COR-L47 (cell line): ENCODE results near the gene TNIP2.
"Not testable (repeated sequence)": the region's sequence is repeated elsewhere in the genome, so short reads cannot be mapped to it uniquely, and the experiment has no call there.

ENCODE experiments used
- DNase-seq: peaks from one replicate; lab custom pipeline; 2025; lab: John Stamatoyannopoulos, UW

TNIP2 gene

DNA sequence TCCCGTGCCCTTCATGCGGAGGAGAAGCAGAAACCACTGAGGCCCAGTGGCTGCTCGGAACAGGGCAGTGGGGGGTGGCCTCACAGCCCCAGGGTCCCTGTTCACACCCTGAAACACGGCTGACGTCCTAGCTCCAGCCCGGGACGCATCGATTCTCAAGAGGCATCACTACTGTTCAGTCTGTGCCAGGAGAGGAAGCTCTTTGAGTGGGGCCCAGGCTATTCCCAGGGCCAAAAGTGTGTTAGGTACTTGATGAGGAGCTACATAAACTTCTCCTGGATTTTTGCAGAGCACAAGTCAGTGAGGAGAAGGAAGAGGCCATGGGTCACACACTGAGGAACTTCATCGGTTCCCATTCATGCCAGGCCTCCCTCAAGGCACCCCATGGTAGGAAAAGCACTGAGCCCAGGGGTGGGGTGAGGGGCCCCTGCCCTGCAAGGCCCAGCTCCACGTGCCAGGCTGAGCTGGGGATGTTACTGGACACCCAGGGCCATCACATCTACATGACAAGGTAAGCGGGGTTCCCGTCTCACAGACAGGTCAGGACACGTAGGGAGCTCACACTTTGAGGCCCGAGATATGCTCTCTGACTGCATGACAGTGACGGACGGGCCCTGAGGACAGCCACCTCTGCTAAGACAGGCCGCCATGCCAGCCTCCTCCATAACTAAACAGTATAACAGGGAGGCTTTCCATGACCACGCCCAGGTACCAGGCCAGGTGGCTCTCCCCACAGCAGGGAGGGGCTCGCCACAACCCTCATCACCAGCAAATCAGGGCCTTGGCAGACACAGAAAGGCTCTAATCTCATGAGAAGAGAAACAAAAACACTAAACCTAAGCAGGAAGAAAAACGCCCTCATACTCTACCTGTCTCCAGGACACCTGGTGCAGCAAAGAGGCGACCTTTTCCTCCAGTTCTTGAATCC lies 12.4 kb downstream of the TNIP2 start:
- no peak for DNase-seq

DNA sequence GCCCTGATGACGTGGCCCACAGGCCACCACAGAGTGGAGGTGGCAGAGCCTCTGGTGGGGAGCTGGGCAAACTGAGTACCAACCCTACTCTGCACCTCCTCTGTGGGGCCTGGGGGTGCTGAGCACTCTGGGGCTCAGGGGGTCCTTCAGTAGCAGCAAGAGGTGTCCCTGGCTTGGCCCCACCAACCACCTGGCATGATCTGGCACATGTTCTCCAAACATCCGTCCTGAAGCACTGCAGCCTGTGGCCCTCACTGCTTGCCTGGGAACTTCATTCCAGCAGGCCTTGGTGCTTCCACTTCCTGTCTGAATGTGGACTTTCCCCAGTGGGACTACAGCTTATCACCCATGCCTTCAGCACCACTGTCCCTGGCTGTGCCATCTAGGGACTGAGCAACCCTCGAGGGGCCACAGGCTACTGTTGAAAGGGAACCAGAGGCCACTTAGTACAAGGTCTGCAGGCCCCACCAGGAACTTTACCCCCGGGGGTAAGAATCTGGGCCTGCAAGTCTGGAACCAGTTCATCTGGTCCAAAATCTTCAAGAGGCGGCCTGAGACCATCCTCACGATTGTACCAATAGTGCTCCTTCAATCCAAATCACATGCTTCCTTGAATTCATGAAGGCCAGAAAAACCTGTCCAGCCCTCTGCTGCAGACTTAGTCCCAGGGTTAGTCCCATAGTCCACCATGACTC lies 13.2 kb downstream of the TNIP2 start:
- DNase-seq, result no peak

DNA sequence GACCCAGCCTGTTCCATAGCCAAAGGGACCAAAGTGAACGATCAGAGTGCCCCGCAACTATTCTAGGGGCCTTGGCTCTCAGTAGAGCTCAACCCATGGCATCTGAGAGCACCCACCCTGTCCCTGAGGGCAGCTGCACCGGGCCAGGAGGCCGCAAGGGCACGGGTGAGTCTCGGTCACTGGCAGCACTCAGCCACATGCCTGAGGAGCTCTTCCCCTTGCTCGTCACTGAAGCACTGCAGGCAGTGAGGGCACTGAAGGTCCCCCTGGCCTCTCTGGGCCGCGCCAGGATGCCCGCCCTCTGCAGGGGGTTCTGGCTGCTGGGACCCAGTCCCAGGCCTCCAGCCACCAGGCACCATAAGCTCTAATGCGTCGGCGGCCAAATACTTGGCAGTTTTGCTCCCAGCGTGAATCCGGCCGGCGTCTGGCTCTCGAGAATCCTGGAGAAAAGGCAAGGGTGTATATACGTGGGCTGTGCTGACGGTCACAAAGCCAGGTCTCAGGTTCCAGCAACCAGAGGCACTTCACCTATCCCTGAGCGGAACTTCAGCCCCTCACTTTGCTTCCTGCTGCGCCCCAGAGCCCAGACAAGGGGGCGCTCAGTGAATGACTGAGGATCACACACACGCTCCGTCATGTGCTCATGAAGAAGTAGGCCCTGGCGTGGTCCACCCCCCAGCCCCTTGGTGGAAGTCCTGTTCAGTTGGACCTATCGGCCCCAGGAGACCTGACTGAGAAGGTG lies 13.9 kb downstream of the TNIP2 start:
- no peak for DNase-seq

DNA sequence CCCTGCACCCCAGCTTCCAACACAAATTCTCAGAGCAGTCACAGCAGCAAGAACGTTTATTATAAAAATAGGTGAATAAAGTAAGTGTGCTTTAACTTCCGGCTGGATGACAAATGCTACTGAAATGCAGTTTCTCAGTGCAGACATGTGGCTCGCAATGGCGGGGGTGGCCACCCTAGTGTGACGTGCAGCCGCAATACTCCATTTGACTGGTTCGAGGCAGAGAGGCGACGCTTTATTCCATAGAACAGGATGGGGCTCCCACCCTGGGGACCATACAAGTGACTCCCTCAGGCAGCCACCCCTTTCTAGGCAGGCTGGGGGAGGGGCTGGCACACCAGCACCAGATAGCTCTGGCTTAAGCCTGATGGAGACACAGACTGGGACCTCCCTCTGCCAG lies 14.5 kb downstream of the TNIP2 start:
- DNase-seq, result no peak

DNA sequence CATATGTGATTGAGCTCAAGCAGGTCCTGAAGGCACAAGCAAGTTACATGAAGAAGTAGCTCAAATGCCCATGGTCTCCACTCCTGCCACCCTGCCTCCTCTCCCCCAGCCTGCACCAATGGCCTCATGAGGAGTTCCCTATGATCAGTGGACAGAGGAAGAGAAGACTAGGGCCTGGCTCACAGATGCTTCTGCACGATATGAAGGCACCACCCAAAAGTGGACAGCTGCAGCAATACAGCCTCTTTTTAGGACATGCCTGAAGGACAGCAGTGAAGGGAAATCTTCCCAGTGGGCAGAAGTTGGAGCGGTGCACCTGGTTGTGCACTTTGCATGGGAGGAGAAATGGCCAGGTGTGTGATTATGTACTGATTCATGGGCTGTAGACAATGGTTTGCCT lies 17.8 kb downstream of the TNIP2 start:
- not testable (repeated sequence) for DNase-seq

DNA sequence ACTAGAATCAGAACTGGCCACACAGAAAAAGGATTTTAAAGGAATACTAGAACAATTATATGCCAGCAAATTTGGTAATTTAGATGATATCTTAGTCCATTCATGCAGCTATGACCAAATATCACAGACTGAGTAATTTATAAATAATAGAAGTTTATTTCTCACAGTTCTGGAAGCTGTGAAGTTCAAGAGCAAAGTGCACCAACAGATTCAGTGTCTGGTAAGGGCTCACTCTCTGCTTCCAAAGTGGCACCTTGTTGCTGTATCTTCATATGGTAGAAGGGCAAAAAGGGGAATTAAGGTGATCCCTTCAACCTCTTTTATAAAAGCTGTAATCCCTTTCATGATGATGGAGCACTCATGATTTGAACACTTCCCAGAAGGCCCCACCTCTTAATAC lies 20.3 kb downstream of the TNIP2 start:
- no peak for DNase-seq

DNA sequence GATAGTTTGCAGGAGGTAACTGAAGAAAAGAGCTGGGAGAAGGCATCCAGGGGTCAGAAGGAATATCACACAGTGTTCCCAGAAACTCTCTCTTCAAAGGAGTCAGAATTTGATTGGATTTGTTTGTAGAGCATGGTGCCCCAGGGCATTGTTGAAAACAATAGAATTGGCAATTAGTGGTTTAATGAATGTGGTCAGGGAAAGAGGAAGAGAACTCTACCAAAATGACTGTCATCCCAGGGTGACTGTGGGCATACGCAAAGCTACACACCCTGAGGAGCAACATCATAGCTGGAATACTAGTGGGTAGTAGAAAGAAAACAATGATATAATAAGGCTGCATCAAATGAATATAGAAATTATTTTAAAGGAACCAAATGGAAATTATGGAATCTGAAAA lies 21.5 kb downstream of the TNIP2 start:
- DNase-seq, result no peak

DNA sequence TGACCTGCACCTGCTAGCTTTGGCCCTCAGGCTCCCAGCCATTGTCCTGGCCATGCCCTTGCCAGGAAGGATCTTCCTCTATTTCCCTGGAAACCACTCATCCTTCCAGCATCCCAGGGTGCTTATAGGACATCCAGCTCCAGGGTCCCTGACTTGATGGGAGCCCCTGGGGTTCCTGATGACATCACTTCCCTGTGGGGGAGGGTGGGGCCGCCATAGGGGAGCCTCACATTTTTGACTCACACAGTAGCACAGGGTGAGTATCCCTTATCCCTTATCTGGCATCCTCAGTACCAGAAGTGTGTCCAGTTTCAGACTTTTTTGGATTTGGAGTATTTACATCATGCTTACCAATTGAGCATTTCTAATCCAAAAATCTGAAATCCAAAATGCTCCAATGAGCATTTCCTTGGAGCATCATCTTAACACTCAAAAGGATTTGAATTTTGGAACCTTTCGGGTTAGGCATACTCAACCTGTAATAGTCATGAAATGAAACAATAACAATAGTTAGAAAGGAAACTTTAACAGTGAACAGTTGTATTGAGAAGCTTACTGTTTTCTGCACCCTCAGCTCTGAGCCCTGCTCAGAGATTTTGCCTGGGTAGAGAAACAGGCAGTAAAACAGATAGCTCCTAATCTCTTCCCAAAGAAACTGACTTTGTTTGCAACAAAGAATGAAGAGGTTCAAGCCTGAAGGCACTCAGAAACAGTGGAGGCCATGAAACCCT lies 22.1 kb downstream of the TNIP2 start:
- no peak for DNase-seq

DNA sequence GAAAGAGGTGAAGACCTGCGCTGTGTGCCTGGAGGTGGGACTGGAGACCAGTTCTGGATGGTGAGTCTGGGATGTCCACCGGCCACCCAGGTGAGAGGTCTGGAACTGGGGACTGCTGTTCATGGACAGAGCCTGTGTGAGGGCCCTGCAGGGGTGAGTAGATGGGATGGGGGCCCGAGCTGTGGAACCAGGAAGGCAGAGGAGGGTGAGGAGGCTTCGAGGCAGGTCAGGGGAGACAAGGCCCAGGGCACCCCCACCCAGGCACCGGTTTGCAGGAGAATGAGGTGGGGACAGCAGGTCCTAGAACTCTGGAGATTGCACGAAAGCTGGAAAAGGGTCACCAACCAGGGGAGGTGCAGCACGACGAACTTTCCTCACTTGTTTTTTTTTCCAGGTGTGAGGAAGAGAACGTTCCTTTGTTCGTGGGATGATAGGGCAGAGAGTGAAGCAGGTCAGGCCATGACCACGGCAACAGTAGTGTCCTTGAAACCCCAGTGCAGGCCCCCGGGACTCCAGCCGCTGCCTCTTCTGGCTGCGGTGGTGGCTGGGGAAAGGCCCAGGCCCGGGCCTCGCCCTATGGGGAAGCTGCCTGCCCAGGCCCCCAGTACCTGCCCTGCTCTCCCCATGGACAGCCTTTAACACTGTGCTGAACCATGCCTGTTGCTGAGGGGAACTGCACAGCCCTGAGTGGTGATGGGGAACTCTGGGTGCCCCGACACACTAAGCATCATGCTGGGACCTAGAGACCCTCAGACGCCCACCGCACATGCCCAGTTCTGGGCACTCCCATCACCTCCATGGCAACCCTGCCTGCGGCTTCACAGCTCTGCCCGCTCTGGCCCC lies 22.9 kb downstream of the TNIP2 start:
- DNase-seq, result no peak

DNA sequence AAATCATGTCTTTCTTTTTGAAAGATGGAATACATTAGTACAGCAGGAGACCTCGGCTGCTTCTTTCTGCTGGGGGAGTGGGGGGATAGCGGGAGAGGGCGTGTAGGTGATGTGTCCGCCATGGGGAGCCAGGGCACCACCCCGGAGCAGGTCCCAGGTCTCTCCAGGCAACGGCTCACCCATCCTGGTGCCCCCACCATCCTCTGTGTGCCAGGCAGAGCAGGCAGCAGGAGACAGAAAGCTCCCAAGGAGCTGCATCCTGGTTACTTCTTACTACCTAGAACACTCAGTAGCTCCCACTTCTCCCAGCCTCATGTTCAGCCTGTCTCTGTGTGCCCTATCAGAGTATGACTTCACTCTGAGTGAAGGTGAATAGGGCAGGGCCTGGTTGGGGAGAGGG lies 23.6 kb downstream of the TNIP2 start:
- DNase-seq, result no peak

DNA sequence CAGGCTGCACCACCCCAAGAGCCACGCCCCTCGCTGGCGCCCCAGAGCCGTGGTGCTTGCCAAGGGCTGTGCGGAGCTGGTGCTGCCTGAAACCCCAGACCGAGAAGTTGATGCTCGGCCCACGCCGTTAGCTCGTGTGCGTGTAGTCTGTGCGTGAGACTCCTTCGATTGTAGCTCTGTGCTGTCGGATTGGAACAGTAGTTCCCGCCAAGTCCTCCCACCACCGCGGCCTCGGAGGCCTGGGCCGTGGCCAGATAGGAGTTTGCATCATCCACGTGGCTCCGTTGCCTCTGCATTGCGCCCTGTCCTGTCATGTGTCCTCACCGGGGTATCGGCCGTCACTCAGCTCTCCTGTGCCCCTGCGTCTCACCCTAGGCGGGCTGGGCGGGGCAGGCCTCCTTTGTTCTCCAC lies 24.2 kb downstream of the TNIP2 start:
- no peak for DNase-seq

DNA sequence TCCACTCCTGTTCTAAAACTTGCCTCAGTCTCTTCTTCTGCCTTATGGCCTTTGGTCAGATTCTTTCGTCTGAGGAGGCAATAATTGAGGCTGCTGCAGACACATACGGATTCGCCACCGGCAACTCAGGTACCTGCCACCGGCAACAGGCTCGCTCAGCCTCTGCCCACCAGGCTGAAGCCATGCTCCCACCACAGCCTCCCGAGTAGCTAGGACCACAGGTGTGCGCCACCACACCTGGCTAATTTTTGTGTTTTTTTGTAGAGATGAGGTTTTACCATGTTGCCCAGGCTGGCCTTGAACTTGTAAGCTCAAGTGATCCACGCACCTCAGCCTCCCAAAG lies 26.6 kb downstream of the TNIP2 start:
- no peak for DNase-seq

DNA sequence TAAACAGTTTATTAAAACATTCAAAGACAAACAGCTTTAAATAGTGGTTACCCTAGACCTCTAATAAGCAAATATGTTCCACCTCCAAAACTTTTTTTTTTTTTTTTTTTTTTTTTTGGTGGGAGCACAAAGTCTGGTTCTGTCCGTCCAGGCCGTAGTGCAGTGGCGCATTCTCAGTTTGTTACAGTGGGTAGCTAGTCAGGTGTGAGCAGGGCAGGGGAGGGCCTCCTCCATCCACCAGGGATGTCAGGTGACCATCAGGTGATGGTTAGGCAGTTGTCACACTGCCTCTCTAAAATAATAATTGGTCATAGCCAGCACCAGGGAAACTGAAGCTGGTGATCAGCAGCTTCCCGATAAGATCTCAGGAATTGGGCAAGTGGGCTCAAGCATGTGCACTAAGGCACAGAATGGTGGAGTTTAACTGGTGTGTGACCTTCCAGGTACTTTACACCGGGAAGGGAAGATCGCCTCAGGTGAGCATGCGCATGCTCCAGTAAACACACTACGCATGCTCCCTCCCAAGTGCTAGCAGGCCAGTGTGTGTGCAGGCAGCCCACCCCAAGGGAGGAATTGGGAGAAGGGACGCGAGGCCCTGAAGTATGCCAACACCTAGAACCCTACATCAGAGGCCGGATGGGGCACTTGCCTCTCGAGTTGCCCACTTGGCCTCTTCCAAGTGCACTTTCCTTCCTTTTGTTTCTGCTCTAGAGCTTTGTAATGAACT lies 27.2 kb downstream of the TNIP2 start:
- DNase-seq, result no peak

DNA sequence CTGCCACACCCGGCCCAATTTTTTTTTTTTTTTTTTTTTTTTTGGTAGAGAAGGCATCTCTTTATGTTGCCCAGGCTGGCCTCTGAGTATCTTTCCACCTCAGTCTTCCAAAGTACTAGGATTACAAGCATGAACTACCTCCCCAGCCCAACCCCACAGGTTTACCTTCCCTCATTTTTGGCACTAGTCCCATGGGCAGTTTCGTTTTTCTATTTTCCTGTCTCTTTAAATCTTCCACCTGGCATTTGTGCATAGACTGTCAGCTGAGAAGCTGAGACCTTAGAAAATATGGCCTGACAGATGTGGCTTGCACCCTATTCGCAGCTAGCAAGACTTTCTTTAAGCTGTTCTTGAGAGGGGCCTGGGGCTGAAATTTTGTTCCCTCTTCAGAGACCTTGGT lies 27.9 kb downstream of the TNIP2 start:
- DNase-seq, result no peak

DNA sequence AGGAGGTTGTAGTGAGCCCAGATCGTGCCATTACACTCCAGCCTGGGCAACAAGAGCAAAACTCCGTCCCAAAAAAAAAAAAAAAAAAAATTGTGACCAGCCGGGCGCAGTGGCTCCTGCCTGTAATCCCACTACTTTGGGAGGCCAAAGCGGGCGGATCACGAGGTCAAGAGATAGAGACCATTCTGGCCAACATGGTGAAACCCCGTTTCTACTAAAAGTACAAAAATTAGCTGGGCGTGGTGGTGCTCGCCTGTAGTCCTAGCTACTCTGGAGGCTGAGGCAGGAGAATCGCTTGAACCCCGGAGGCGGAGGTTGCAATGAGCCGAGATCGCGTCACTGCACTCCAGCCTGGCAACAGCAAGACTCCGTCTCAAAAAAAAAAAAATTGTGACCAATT lies 29.3 kb downstream of the TNIP2 start:
- not testable (repeated sequence) for DNase-seq

DNA sequence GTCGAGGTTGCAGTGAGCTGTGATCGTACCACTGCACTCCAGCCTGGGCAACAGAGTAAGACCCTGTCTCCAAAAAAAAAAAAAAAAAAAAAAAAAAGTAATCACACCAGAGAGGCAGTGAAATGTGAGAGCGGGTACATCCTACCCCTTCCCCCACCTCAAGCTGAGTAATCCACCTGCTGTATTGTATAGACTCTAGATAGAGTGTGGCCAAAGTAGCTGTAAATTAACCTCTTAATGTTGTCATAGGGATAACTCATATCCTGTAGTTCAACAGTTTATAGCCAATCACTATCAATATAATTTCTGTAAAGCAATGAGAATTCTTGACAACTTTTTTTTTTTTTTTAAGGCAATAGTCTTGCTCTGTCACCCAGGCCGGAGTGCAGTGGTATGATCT lies 30.8 kb downstream of the TNIP2 start:
- no peak for DNase-seq

DNA sequence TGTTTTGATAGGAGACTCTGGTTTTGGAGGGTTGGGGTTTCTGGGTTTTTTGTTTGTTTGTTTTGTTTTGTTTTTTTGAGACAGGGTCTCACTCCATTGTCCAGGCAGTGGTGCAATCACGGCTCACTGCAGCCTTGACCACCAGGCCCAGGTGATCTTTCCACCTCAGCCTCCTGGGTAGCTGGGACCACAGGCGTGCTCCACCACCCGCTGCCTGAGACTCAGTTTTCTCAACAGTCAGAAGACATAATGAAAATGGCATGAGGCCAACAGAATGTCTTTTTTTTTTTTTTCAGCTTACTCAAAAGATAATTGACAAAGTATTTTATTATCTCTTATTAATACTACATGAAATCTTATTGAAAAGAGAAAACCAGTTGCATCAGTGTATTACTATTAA lies 32.4 kb downstream of the TNIP2 start:
- DNase-seq, result no peak

DNA sequence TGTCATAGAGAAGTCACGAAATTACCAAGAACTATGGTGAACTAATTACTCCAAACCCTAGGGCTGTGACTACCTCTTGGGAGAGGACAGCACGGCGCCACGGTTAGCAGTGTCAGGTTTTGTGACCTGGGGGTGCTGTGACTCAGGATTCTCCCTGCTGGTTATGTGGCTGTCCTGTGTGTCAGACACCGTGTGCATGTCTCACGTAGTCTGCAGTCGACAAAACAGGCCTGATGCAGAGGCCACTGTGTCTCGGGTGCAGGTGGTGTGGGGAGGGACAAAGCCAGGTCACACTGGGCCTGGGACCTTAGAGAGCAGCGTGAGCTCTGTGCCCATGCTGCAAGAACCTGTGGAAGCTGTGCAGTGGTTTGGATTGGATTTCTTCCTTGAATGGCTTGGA lies 34.1 kb downstream of the TNIP2 start:
- DNase-seq, result no peak

DNA sequence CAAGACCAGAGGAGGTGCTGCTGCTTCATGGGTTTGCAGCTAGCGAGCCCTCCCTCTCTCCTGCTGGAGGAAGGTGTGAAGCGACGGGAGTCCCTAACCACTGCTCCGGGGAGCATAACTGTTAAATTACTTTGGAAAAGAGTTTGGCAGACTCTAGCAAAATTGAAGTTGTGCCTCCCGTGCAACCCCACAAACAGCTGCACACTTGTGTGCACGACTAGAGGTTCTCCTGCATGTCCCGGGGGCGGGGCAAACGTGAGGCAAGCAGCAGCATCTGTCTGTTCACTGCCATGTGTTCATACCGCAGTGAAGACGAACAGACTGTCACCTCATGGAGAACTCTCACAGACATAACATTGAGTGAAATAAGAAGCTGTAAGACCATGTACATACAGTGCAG lies 34.5 kb downstream of the TNIP2 start:
- no peak for DNase-seq

DNA sequence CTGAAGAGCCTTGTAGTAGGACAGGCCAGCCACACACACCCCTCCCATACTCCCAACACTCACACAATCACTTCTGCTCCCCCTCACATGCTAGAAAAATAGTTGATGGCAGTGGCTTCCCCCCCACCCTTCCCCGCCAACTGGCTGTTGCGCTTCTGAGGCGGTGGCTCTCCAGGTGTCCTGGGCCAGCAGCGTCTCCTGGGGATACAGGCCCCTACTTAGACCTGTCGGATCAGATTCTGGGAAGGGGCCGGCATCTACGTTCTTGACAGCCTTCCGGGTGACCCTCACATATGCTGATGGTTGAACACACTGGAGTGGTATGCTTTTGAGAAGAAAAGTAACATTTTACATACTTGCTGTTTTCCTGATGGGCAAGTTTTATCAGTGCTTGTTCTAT lies 39.9 kb downstream of the TNIP2 start:
- DNase-seq, result no peak

DNA sequence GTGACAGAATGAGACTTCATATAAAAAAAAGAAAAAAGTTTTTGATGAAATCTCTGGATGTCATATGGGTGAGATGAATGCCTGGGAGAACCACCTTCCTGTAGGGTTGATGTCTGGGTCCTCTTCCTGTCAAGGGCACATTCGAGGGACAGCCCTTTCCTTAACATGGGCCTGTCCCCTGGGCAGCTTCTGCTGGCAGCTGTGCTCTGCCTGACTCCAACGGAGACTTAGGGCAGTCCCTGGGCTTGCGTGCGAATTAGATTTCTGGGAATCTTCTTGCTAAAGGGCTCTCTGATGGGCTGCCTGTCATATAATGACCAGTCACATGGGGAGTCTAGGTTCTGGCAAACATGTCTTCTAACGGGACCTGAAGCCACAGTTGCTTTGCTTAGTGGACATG lies 40.7 kb downstream of the TNIP2 start:
- DNase-seq, result no peak
